GM10266 (cell line): ENCODE results near the gene ATP2B2.

ENCODE experiments used
- DNase-seq: peaks from one replicate; pipeline ENCODE4 v3.0.0; 2012; ENCODE audit errors: extremely low spot score
- CTCF ChIP-seq: IDR thresholded peaks from 2 replicates; pipeline ENCODE4 v1.5.1; 2012; ENCODE audit warnings: mild to moderate bottlenecking, low read depth; ENCODE audit not compliant: control insufficient read depth, insufficient read depth; ENCODE audit errors: missing control alignments

ATP2B2 gene

DNA sequence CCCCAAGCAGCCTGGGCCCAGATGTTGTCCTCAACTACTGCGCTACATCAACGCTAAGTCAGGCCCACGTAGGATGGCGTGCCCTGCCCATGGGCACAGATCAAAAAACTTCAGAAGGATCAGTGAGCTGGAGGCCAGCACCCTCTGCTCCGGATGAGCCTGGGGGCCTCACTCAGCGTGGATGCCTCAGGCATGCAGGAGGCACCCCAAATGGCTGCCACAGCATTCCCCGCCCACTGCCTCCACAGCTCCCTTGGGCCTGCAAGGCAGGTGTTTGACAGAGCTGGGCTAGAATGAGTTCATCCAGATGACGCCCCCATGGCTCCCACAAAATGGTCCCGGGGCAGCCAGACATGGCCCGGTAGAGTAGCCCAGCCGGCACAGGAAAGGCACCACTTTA lies 7.1 kb downstream of the ATP2B2 start:
- DNase-seq: no peak
- no peak for TF ChIP-seq CTCF

DNA sequence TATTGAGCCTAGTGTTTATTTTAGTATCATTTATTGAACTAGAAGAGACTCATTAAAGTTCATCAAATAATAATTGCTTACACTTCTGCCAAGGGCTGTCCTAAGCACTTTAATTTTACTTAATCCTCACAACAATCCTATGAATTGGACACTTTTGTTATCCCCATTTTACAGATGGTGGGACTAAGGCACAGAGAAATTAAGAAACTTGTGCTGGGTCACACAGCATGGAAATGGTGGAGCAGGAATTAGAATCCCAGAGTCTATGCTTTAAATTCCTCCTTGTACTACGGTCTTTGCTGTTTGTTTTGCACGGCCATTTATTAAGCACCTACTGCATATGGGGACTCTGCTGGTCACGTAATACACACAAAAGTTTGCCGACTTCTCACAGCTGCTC lies 7.9 kb downstream of the ATP2B2 start:
- TF ChIP-seq CTCF: no peak
- DNase-seq: no peak

DNA sequence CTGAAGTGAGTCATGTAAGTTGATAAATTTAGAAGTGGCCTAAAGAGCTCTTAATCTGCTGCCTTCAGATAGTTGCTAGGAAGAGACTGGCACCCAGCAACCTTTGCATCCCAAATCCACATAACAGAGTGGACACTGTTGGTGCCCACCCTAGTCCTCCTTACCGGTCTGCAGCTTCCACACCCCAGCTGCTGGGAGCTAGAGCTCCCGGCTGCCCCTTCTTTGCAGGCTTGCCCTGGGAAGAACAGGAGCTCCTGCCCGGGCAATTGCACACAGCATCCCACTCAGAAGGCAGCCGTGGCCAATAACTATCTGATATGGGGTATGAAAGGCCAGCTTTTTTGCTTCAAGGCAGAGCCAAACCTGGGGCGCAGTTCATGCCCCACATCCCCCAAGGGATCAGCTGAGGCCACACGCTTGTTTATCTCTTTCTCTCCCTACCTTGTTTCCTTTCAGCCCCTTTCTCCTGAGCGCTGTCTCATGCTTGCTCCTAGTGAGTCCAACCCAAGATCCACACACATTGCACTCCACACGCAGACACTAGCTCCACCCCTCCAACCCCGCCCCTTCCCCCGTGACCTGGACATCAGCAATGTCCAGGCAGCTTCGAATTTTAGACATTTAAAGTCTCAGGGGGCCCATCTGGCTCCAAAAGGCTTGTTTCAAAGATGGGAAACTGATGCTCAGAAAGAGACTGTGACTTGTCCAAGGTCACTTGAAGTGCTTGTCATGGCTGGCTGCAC lies 9.1 kb downstream of the ATP2B2 start:
- DNase-seq: no peak
- TF ChIP-seq CTCF: no peak

- no peak for TF ChIP-seq CTCF
- no peak for DNase-seq
These were observed 9.8 kb downstream of the ATP2B2 start for GRCh38 chr3:10495614-10496013.

DNA sequence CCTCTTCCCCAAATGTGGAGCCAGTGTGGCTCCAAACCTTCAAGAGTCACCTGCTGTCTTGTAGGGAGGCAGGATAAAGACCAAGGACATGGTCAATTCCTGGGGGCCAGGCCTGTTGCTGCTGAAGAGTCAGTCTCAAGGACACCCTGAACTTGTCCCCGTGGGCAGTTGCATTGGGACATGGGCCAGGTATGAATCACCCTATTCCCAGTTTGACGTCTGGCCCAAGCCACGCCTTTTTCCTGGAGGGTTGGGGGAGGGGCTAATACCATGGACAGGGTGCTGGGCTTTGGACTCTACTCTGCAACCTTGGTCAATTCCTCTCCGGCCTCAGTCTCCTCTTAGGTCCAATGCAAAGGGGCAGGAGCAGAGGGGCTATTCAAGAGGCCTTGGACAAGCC lies 10.4 kb downstream of the ATP2B2 start:
- no peak for TF ChIP-seq CTCF
- no peak for DNase-seq

- no peak for DNase-seq
- TF ChIP-seq CTCF: no peak
These were observed 11.2 kb downstream of the ATP2B2 start for GRCh38 chr3:10494180-10494579.

DNA sequence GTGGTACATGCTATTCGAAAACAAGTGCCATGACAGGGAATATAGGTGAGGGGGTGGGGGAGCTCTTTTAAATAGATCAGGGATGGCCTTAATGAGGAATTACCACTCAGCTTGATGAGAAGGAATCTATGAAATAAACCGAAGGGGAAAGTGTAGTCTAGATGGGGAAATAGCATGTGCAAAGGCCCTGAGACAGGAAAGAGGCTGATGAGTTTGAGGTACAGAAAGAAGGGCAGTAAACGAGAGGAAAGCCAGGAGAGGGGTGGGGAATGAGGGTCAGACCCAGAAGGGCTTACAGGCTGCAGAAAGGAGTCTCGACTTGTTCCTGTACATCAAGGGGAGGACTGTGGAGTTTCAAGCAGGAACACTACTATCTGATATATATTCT lies 12.2 kb downstream of the ATP2B2 start:
- no peak for TF ChIP-seq CTCF
- no peak for DNase-seq
